Ectodermal cell (in vitro differentiated cells): ENCODE data around the gene DMXL1.

ENCODE experiments used
- H3K27ac ChIP-seq: 2 replicates; pipeline ENCODE4 v1.7.0; 2013; ENCODE audit warnings: mild to moderate bottlenecking, low read depth, low read length; ENCODE audit not compliant: insufficient read depth, poor library complexity, severe bottlenecking
- H3K27me3 ChIP-seq: 2 replicates; pipeline ENCODE4 v1.7.0; 2013; ENCODE audit warnings: mild to moderate bottlenecking, low read length; ENCODE audit not compliant: insufficient read depth, control insufficient read depth, poor library complexity, severe bottlenecking
- H3K36me3 ChIP-seq: one replicate; pipeline ENCODE4 v1.7.0; 2013; ENCODE audit warnings: low read length; ENCODE audit not compliant: control insufficient read depth, insufficient read depth
- H3K4me1 ChIP-seq: one replicate; pipeline ENCODE4 v1.7.0; 2013; ENCODE audit warnings: low read length; ENCODE audit not compliant: control insufficient read depth, insufficient read depth
- H3K4me3 ChIP-seq: 2 replicates; pipeline ENCODE4 v1.7.0; 2013; ENCODE audit warnings: low read depth, low read length, control low read depth; ENCODE audit not compliant: insufficient read depth
- H3K9me3 ChIP-seq: 2 replicates; pipeline ENCODE4 v1.7.0; 2013; ENCODE audit warnings: mild to moderate bottlenecking, low read length, moderate library complexity; ENCODE audit not compliant: control insufficient read depth
- WGBS, 2 experiments: methylation state at CpG; one replicate each; pipeline ENCODE4 v1.1.7; 2013; ENCODE audit warnings: missing lambda C conversion rate in 2 of 2; 5-methylcytosine and 5-hydroxymethylcytosine counted together

Gene DMXL1

GRCh38 chr5:119288379-119289033 lies 217.6 kb downstream of the DMXL1 start:
- no peaks in the 10 kb centered on the region for H3K9me3 ChIP-seq
- no peak overlapping the region for H3K4me3 ChIP-seq
- WGBS, 2 experiments = 81 to 91% methylated on average over 1 of the region's 2 CpGs
- no peak overlapping the region for H3K27ac ChIP-seq
- H3K36me3 ChIP-seq = no peaks in the 10 kb centered on the region
- peaks cover 9% of the 10 kb centered on the region for H3K4me1 ChIP-seq
- no peaks in the 10 kb centered on the region for H3K27me3 ChIP-seq

DNA sequence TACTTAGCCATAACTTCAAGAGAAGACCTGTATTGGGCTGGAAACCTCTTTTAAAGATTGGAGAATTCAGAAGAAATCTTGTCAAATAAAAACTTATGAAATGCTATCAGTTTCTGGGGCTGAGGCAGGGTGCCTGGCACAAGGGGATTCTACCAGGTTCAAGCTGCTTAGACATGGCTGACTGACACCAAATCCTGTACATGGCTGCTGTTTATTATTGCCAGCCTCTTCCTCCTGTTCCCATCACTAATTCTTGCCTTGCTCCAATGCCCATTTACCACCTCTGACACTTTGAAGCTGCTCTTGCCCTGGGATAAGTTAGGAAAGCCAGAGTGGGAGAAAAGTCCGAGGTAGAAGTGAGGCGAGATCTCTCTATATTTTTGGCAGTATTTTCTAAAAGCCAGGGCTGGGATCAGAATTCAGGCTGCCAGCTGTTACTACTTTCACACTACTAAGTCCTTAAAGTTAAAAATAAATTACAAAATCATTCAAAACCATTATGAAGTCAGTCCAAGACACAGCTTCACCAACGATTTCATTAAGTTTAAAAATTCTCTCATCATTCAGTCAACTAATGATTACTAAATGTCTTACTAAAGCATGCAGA lies 218.7 kb downstream of the DMXL1 start:
- no peaks in the 10 kb centered on the region for H3K9me3 ChIP-seq
- H3K27me3 ChIP-seq = no peaks in the 10 kb centered on the region
- no peak overlapping the region for H3K4me3 ChIP-seq
- H3K27ac ChIP-seq = no peak overlapping the region
- WGBS, 2 experiments = 89 to 92% methylated on average over 3 of the region's 3 CpGs
- H3K4me1 ChIP-seq = peaks cover 9% of the 10 kb centered on the region
- H3K36me3 ChIP-seq = no peaks in the 10 kb centered on the region

DNA sequence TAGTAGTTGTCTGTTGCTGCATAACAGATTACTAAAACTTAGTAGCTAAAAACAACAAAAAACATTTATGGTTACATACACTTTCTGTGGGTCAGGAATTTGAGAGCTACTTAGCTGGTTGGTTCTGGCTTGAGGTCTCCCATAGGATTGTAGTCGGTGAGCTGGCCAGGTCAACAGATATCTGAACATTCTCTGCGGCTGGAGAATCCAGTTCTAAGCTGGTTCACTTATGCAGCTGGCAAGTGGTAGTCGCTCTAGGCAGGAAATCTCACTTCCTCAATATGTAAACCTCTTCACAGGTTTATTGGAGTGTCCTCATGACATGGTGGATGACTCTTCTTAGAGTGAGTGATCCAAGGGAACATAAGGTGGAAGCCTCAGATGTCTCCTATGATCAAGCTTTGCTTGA lies 219.3 kb downstream of the DMXL1 start:
- Histone ChIP-seq H3K4me3 (no peak overlapping the region), H3K36me3 (no peaks in the 10 kb centered on the region), H3K27ac (no peak overlapping the region), H3K27me3 (no peaks in the 10 kb centered on the region), H3K4me1 (peaks cover 9% of the 10 kb centered on the region), H3K9me3 (no peaks in the 10 kb centered on the region)
- WGBS, 2 experiments = 92 to 99% methylated on average over 3 of the region's 3 CpGs

- H3K4me1 ChIP-seq = peaks cover 9% of the 10 kb centered on the region
These were observed 219.7 kb downstream of the DMXL1 start for GRCh38 chr5:119290607-119291006.

DNA sequence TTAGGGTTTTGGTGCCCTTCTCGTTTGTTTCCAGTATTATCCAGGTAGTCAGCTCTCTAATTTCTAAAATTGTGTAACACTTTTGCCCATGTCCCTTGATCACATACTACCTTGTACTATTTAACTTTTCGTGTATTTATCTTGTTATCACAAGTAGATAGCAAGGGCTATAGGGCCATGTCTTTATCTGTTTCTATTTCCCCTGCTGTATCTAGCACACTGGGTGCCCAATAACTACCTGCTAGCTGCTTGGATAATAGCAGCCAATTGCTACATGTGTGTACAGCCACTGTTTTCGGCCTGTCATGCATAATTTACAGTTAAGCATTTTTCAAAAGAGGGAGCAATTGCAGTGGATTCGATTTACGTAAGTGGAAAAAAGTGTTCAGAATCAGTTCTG lies 220.2 kb downstream of the DMXL1 start:
- Histone ChIP-seq H3K9me3 (no peaks in the 10 kb centered on the region), H3K4me1 (peaks cover 9% of the 10 kb centered on the region), H3K36me3 (no peaks in the 10 kb centered on the region), H3K4me3 (no peak overlapping the region), H3K27ac (no peak overlapping the region), H3K27me3 (no peaks in the 10 kb centered on the region)
- 95 to 96% methylated on average over 5 of the region's 5 CpGs for WGBS, 2 experiments

More at GRCh38 chr5:119290607-119291006, 219.7 kb downstream of the DMXL1 start:
- H3K4me3 ChIP-seq = no peak overlapping the region
- WGBS, 2 experiments = 92 to 93% methylated on average over 2 of the region's 2 CpGs
- no peaks in the 10 kb centered on the region for H3K9me3 ChIP-seq
- H3K27me3 ChIP-seq = no peaks in the 10 kb centered on the region
- no peaks in the 10 kb centered on the region for H3K36me3 ChIP-seq
- no peak overlapping the region for H3K27ac ChIP-seq

GRCh38 chr5:119291877-119292276 lies 221.0 kb downstream of the DMXL1 start:
- Histone ChIP-seq H3K4me3 (no peak overlapping the region), H3K27me3 (no peaks in the 10 kb centered on the region), H3K4me1 (peaks cover 9% of the 10 kb centered on the region), H3K27ac (no peak overlapping the region), H3K9me3 (no peaks in the 10 kb centered on the region), H3K36me3 (no peaks in the 10 kb centered on the region)
- 54 to 68% methylated on average over 3 of the region's 3 CpGs for whole genome bisulfite sequencing, 2 experiments

DNA sequence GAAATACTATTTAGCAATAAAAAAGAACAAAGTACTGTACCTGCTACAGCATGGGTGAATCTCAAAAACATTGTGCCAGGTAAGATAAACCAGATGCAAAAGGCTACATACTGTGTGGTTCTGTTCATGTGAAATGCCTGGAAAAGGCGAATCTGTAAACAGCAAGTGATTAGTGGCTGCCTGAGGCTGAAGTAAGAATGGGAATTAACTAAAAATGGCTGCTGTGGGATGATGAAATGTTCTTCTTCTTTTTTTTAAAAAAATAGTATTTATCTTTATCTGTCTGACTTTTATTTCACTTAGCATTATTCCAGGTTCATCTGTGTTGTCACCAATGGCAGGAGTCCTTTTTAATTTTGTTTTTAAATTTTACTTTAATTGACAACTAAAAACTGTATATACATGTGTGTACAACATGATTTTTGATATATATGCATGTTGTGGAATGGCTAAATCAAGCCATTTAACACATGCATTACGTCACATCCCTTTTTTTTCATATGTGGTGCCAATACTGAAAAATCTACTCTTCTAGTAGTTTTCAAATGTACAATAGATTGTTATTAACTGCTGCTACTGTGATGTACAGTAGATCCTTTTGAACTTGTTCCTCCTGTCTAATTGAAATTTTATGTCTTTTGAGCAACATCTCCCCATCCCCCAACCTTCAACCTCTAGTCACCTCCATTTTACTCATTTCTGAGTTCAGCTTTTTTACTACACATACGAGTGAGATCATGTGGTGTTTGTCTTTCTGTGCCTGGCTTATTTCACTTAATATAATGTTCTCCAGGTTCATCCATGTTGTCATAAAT lies 222.0 kb downstream of the DMXL1 start:
- Histone ChIP-seq H3K27ac (no peak overlapping the region), H3K4me3 (no peak overlapping the region), H3K4me1 (peaks cover 9% of the 10 kb centered on the region), H3K27me3 (no peaks in the 10 kb centered on the region), H3K36me3 (no peaks in the 10 kb centered on the region), H3K9me3 (no peaks in the 10 kb centered on the region)
- 97 to 100% methylated on average over 1 to 2 of the region's 3 CpGs for WGBS, 2 experiments

GRCh38 chr5:119293516-119293829 lies 222.6 kb downstream of the DMXL1 start:
- no peak overlapping the region for H3K4me3 ChIP-seq
- no peaks in the 10 kb centered on the region for H3K27me3 ChIP-seq
- peaks cover 9% of the 10 kb centered on the region for H3K4me1 ChIP-seq
- WGBS, 2 experiments = 100% methylated on average over 1 of the region's 2 CpGs
- H3K27ac ChIP-seq = no peak overlapping the region
- no peaks in the 10 kb centered on the region for H3K9me3 ChIP-seq
- no peaks in the 10 kb centered on the region for H3K36me3 ChIP-seq
